Natural killer cell (primary cell): ENCODE results near the gene ADPRM. TPM values are rescaled to one million over a fixed set of nuclear protein-coding genes. Genes with fewer than 3 reads are reported as not detected.

ENCODE experiments used
- ATAC-seq, 3 donors: fragments of 150-1000 bp in 2 of 3; fragments of 200-7000 bp in 1 of 3; cut with Tn5 transposase; 1 replicate in 1 of 3; 2 replicates in 2 of 3; pipeline ENCODE4 v1.10.0; 2021; ENCODE audit warnings: mild to moderate bottlenecking in 2 of 3, moderate library complexity in 2 of 3
- DNase-seq, 2 donors: peaks; one replicate each; pipeline versions ENCODE4 v3.0.0 to v3.0.0-alpha.2; 2013 to 2021; ENCODE audit warnings: mixed read lengths in 1 of 2
- H3K27ac ChIP-seq: one replicate; pipeline ENCODE4 v1.5.1; 2013; ENCODE audit warnings: mild to moderate bottlenecking, low read length
- H3K27me3 ChIP-seq: one replicate; pipeline ENCODE4 v1.6.1; 2013; ENCODE audit warnings: low read length; ENCODE audit not compliant: control insufficient read depth, insufficient read depth
- H3K36me3 ChIP-seq: one replicate; pipeline ENCODE4 v1.6.1; 2013; ENCODE audit warnings: low read length; ENCODE audit not compliant: control insufficient read depth, insufficient read depth
- H3K4me1 ChIP-seq: one replicate; pipeline ENCODE4 v1.6.1; 2013; ENCODE audit warnings: low read length; ENCODE audit not compliant: control insufficient read depth, insufficient read depth
- H3K4me3 ChIP-seq: one replicate; pipeline ENCODE4 v1.5.1; 2013; ENCODE audit warnings: low read length
- H3K9me3 ChIP-seq: one replicate; pipeline ENCODE4 v1.6.1; 2013; ENCODE audit warnings: low read length; ENCODE audit not compliant: control insufficient read depth, insufficient read depth
- H3K27ac Mint-ChIP-seq, 2 donors: one replicate each; pipeline ENCODE4 v1.8.0; 2022; ENCODE audit warnings: mild to moderate bottlenecking in 2 of 2, mixed read lengths in 2 of 2, moderate library complexity in 1 of 2
- H3K27me3 Mint-ChIP-seq, 2 donors: one replicate each; pipeline ENCODE4 v1.8.0; 2022; ENCODE audit warnings: low read depth in 2 of 2, mixed read lengths in 2 of 2
- H3K36me3 Mint-ChIP-seq: one replicate; pipeline ENCODE4 v1.8.0; 2022; ENCODE audit warnings: mixed read lengths
- H3K4me1 Mint-ChIP-seq, 2 donors: one replicate each; pipeline ENCODE4 v1.8.0; 2022; ENCODE audit warnings: mixed read lengths in 2 of 2
- H3K4me3 Mint-ChIP-seq: one replicate; pipeline ENCODE4 v1.8.0; 2022; ENCODE audit warnings: mild to moderate bottlenecking, moderate library complexity, mixed read lengths
- H3K9me3 Mint-ChIP-seq, 2 donors: one replicate each; pipeline ENCODE4 v1.8.0; 2022; ENCODE audit warnings: mixed read lengths in 2 of 2
- WGBS: methylation state at CpG from one replicate; pipeline ENCODE4 v1.1.7; 2013; ENCODE audit warnings: missing lambda C conversion rate; ENCODE audit not compliant: insufficient coverage; 5-methylcytosine and 5-hydroxymethylcytosine counted together
- intact Hi-C: fragments of 100-400 bp; cut with micrococcal nuclease; formaldehyde crosslinking; loops from one replicate; pipeline ENCODE4 v1.14.2; 2022
- total RNA-seq, 4 donors: library from RNA; stranded (reverse); fragments of 120-200 nt in 1 of 4; gene quantifications; one replicate each; pipeline versions ENCODE4 v1.2.3 to v1.2.4, GENCODE V29; 2013 to 2022
- TF ChIP-seq, protein P1 (sequence below): fragments of 200-600 bp; IDR thresholded peaks from one replicate; pipeline ENCODE4 v1.8.0; 2022; ENCODE audit warnings: antibody characterized with exemption

ADPRM gene
- total RNA-seq, 3 donors from 2014 or later (not counting 1 experiment from before 2014, with no cell fraction given): 9.5 to 10.7 (median 9.5) TPM

DNA sequence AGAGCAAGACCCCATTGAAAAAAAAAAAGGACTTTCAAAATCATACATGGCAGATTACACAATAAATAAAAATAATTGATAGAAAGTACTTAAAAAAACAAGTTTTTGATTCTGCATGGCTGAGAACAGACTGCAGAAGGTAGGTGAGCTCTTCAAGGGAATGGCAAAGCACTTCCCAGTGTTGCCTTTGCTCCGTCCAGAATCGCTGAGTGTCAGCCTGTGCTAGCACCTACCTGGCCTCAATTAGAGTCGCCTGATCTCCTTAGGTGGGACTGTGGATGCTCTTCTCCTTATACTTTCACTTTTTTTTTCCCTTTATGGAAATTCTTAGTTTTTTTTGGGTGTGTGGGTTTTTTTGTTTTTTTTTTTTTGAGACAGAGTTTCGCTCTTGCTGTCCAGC lies 38.4 kb downstream of the ADPRM start:
- no peaks in the 10 kb centered on the region for H3K27me3 ChIP-seq
- H3K9me3 ChIP-seq: no peaks in the 10 kb centered on the region
- H3K27ac ChIP-seq: no peak overlapping the region
- no peak overlapping the region for H3K27ac Mint-ChIP-seq
- TF ChIP-seq, protein P1, sequence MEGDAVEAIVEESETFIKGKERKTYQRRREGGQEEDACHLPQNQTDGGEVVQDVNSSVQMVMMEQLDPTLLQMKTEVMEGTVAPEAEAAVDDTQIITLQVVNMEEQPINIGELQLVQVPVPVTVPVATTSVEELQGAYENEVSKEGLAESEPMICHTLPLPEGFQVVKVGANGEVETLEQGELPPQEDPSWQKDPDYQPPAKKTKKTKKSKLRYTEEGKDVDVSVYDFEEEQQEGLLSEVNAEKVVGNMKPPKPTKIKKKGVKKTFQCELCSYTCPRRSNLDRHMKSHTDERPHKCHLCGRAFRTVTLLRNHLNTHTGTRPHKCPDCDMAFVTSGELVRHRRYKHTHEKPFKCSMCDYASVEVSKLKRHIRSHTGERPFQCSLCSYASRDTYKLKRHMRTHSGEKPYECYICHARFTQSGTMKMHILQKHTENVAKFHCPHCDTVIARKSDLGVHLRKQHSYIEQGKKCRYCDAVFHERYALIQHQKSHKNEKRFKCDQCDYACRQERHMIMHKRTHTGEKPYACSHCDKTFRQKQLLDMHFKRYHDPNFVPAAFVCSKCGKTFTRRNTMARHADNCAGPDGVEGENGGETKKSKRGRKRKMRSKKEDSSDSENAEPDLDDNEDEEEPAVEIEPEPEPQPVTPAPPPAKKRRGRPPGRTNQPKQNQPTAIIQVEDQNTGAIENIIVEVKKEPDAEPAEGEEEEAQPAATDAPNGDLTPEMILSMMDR: no peak
- peaks cover 8 to 9% of the 10 kb centered on the region in 2 donors for H3K4me1 Mint-ChIP-seq
- WGBS: 92% methylated on average over 3 of the region's 4 CpGs
- no peaks in the 10 kb centered on the region for H3K36me3 Mint-ChIP-seq
- H3K36me3 ChIP-seq: no peaks in the 10 kb centered on the region
- DNase-seq (no peak), ATAC-seq (no peak)
- H3K9me3 Mint-ChIP-seq: no peaks in the 10 kb centered on the region
- intact Hi-C loops: no loop called here
- no peaks in the 10 kb centered on the region for H3K4me1 ChIP-seq
- H3K4me3 Mint-ChIP-seq: no peak overlapping the region
- no peak overlapping the region for H3K4me3 ChIP-seq
- H3K27me3 Mint-ChIP-seq: peaks cover 0 to 8% of the 10 kb centered on the region in 2 donors

DNA sequence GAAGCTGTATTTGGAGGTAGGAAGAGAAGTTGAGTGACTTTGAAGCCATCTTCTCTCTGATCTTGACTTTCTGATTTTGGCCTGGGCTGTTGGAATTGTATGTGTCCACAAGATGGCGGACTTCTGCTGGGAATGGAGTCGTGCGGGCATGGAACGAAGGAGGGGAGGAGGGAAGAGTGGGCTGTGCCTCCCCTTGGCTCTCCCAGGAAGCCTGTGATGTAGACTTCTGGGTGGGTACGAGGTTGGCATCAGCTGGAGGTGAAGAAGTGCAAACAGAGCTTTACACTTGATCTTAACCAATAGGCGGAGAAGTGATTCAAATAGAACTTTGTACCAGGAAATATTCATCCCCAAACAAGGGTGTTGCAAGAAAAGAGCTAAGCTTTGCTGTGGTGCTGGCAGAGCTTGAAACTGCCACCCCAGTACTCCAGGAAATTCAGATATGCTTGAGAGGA lies 39.8 kb downstream of the ADPRM start:
- WGBS: 20% methylated on average over 6 of the region's 6 CpGs

DNA sequence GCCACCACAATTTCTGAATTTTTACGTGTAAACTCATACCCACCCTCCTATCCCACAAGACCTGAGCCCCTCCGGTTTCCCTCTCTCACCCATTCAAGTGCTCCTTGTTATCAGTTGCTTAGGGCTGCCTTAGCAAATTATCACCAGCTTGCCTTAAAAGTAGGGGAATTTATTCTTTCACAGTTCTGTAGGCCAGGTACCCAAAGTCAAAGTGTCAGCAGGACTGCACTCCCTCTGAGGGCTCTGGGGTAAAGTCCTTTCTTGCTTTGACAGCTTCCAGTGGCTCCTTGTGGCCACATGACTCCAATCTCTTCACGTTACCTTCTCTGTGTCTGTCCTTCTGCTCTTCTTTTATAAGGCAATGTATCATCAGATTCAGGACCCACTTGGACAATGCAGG lies 40.3 kb downstream of the ADPRM start:
- 93% methylated on average over 3 of the region's 3 CpGs for WGBS

More for the DNA sequence above, 39.8 kb downstream of the ADPRM start:
- peak in 1 of 2 donors; percentile 63 for DNase-seq
- intact Hi-C loops: no loop called here
- Mint-ChIP-seq H3K4me3 (no peak overlapping the region), H3K4me1 (peaks cover 5% of the 10 kb centered on the region in 2 donors), H3K27ac (no peak overlapping the region), H3K36me3 (no peaks in the 10 kb centered on the region), H3K27me3 (peaks cover 0 to 8% of the 10 kb centered on the region in 2 donors), H3K9me3 (no peaks in the 10 kb centered on the region)
- H3K4me1 ChIP-seq: no peaks in the 10 kb centered on the region
- H3K4me3 ChIP-seq: no peak overlapping the region
- H3K27ac ChIP-seq: no peak overlapping the region
- H3K36me3 ChIP-seq: no peaks in the 10 kb centered on the region
- no peak for ATAC-seq
- H3K9me3 ChIP-seq: no peaks in the 10 kb centered on the region
- H3K27me3 ChIP-seq: no peaks in the 10 kb centered on the region
- TF ChIP-seq, protein P1: peak; percentile 15

More for the DNA sequence above, 40.3 kb downstream of the ADPRM start:
- Histone ChIP-seq H3K4me3 (no peak overlapping the region), H3K9me3 (no peaks in the 10 kb centered on the region), H3K4me1 (no peaks in the 10 kb centered on the region), H3K27me3 (no peaks in the 10 kb centered on the region), H3K36me3 (no peaks in the 10 kb centered on the region), H3K27ac (no peak overlapping the region)
- peaks cover 5% of the 10 kb centered on the region in 2 donors for H3K4me1 Mint-ChIP-seq
- H3K9me3 Mint-ChIP-seq: no peaks in the 10 kb centered on the region
- H3K27me3 Mint-ChIP-seq: peaks cover 0 to 8% of the 10 kb centered on the region in 2 donors
- H3K27ac Mint-ChIP-seq: no peak overlapping the region
- intact Hi-C loops: no loop called here
- DNase-seq (no peak), ATAC-seq (no peak)
- H3K36me3 Mint-ChIP-seq: no peaks in the 10 kb centered on the region
- H3K4me3 Mint-ChIP-seq: no peak overlapping the region
- TF ChIP-seq, protein P1: no peak
